MCF 10A (cell line): ENCODE measurements around the gene ALG2. TPM values are rescaled to one million over a fixed set of nuclear protein-coding genes. Genes with fewer than 3 reads are reported as not detected.
"Not testable (repeated sequence)": the region's sequence is repeated elsewhere in the genome, so short reads cannot be mapped to it uniquely, and the experiment has no call there.

Experiments
- BruUV-seq: library from RNA; stranded (reverse); fragments of 400-500 nt; replicated peaks from 2 replicates; lab custom pipeline; 2021; lab: Mats Ljungman, UMichigan
- CTCF ChIA-PET: fragments of 300-600 bp; sonication (Branson Sonifier 250); formaldehyde crosslinking; extraction: SDS; loops from one replicate; lab custom pipeline; 2021; ENCODE audit warnings: antibody characterized with exemption, inconsistent platforms; lab: Yijun Ruan, JAX
- POLR2A ChIA-PET: fragments of 300-600, 350-650 bp; sonication (Branson Sonifier 250); formaldehyde crosslinking; extraction: SDS; loops from one replicate; lab custom pipeline; 2020; ENCODE audit warnings: antibody characterized with exemption, inconsistent platforms; lab: Yijun Ruan, JAX
- DNase-seq: peaks from one replicate; pipeline ENCODE4 v3.0.0-alpha.2; 2018; ENCODE audit not compliant: unreplicated experiment
- H3K27ac Mint-ChIP-seq: one replicate; pipeline ENCODE4 v1.8.0; 2022; ENCODE audit warnings: mild to moderate bottlenecking, low read depth, mixed read lengths; ENCODE audit not compliant: unreplicated experiment
- H3K27me3 Mint-ChIP-seq: one replicate; pipeline ENCODE4 v1.8.0; 2022; ENCODE audit warnings: mixed read lengths; ENCODE audit not compliant: insufficient read depth, unreplicated experiment
- H3K36me3 Mint-ChIP-seq: one replicate; pipeline ENCODE4 v1.8.0; 2022; ENCODE audit warnings: mild to moderate bottlenecking, moderate library complexity, mixed read lengths; ENCODE audit not compliant: insufficient read depth, unreplicated experiment
- H3K4me1 Mint-ChIP-seq: one replicate; pipeline ENCODE4 v1.8.0; 2022; ENCODE audit warnings: mixed read lengths; ENCODE audit not compliant: insufficient read depth, unreplicated experiment
- H3K4me3 Mint-ChIP-seq: one replicate; pipeline ENCODE4 v1.8.0; 2022; ENCODE audit warnings: mild to moderate bottlenecking, moderate library complexity, mixed read lengths; ENCODE audit not compliant: unreplicated experiment
- H3K9me3 Mint-ChIP-seq: one replicate; pipeline ENCODE4 v1.8.0; 2022; ENCODE audit warnings: mixed read lengths; ENCODE audit not compliant: unreplicated experiment
- CTCF ChIP-seq: fragments of 200-600 bp; IDR thresholded peaks from one replicate; pipeline ENCODE4 v1.8.0; 2022; ENCODE audit warnings: antibody characterized with exemption, mild to moderate bottlenecking; ENCODE audit not compliant: unreplicated experiment
- intact Hi-C: fragments of 100-400 bp; cut with micrococcal nuclease; formaldehyde crosslinking; loops from 2 replicates; pipeline ENCODE4 v1.14.1; 2022
- total RNA-seq: library from RNA; stranded (reverse); gene quantifications from 2 replicates; pipeline ENCODE4 v1.2.3, GENCODE V29; 2022

Gene ALG2
- total RNA-seq, 1 experiment from 2014 or later = 54.7 TPM

- TF ChIP-seq CTCF = no peak
- no peak overlapping the region for H3K27ac Mint-ChIP-seq
- POLR2A ChIA-PET = interaction anchor here (0.5 kb wide), 1 partner anchor 9 kb away, joined by 3 read pairs; no protein-coding TSS in a partner anchor
- H3K9me3 Mint-ChIP-seq = no peaks in the 10 kb centered on the region
- H3K27me3 Mint-ChIP-seq = no peaks in the 10 kb centered on the region
- no TSS peak for BruUV-seq
- no peaks in the 10 kb centered on the region for H3K36me3 Mint-ChIP-seq
- H3K4me3 Mint-ChIP-seq = no peak overlapping the region
- H3K4me1 Mint-ChIP-seq = no peaks in the 10 kb centered on the region
- no peak for DNase-seq
- intact Hi-C loops = no loop called here
- CTCF ChIA-PET = interaction anchor here (0.6 to 1.3 kb wide), 2 partner anchors 12 to 47 kb away, joined by 3 to 6 read pairs; no protein-coding TSS in a partner anchor
Observed at GRCh38 chr9:99244344-99245260, 22.9 kb upstream of the ALG2 start.

GRCh38 chr9:99241106-99241505 lies 19.4 kb upstream of the ALG2 start:
- Mint-ChIP-seq H3K4me1 (no peaks in the 10 kb centered on the region), H3K27ac (no peak overlapping the region), H3K36me3 (peaks cover 6% of the 10 kb centered on the region), H3K4me3 (no peak overlapping the region), H3K9me3 (no peaks in the 10 kb centered on the region), H3K27me3 (no peaks in the 10 kb centered on the region)
- TF ChIP-seq CTCF = no peak
- DNase-seq = no peak
- POLR2A ChIA-PET = no interaction called here
- BruUV-seq = no TSS peak
- CTCF ChIA-PET = interaction anchor here (0.7 to 2.6 kb wide), 4 partner anchors 9 to 959 kb away, joined by 3 to 13 read pairs (median 4); no protein-coding TSS in a partner anchor
- intact Hi-C loops = no loop called here

GRCh38 chr9:99239341-99240060 lies 17.8 kb upstream of the ALG2 start:
- Mint-ChIP-seq H3K9me3 (no peaks in the 10 kb centered on the region), H3K4me3 (no peak overlapping the region), H3K27me3 (no peaks in the 10 kb centered on the region), H3K4me1 (no peaks in the 10 kb centered on the region), H3K36me3 (peaks cover 6% of the 10 kb centered on the region), H3K27ac (peak overlapping the region; percentile 62)
- intact Hi-C loops = no loop called here
- POLR2A ChIA-PET = no interaction called here
- TF ChIP-seq CTCF = no peak
- DNase-seq = peak; percentile 30
- CTCF ChIA-PET = interaction anchor here (0.6 to 2.6 kb wide), 3 partner anchors 8 to 668 kb away, joined by 3 to 13 read pairs (median 4); no protein-coding TSS in a partner anchor
- no TSS peak for BruUV-seq

- Mint-ChIP-seq H3K27me3 (no peaks in the 10 kb centered on the region), H3K27ac (peak overlapping the region; percentile 49), H3K36me3 (peaks cover 8% of the 10 kb centered on the region), H3K4me3 (no peak overlapping the region), H3K4me1 (no peaks in the 10 kb centered on the region), H3K9me3 (no peaks in the 10 kb centered on the region)
- no peak for TF ChIP-seq CTCF
- POLR2A ChIA-PET = interaction anchor here (0.8 kb wide), 1 partner anchor 825 kb away, joined by 3 read pairs; no protein-coding TSS in a partner anchor
- BruUV-seq = no TSS peak
- CTCF ChIA-PET = interaction anchor here (0.6 kb wide), 1 partner anchor 979 kb away, joined by 4 read pairs; no protein-coding TSS in a partner anchor
- intact Hi-C loops = no loop called here
- no peak for DNase-seq
Observed at GRCh38 chr9:99238331-99238730, 16.6 kb upstream of the ALG2 start.

GRCh38 chr9:99237849-99238248 lies 16.1 kb upstream of the ALG2 start:
- Mint-ChIP-seq H3K27ac (peak overlapping the region; percentile 49), H3K36me3 (peaks cover 13% of the 10 kb centered on the region)
- DNase-seq, BruUV-seq, H3K9me3 Mint-ChIP-seq, H3K4me3 Mint-ChIP-seq, intact Hi-C loops, H3K4me1 Mint-ChIP-seq, H3K27me3 Mint-ChIP-seq: not testable (repeated sequence)
- CTCF ChIA-PET = interaction anchor here (0.6 kb wide), 1 partner anchor 978 kb away, joined by 4 read pairs; no protein-coding TSS in a partner anchor
- POLR2A ChIA-PET = interaction anchor here (0.8 kb wide), 1 partner anchor 825 kb away, joined by 3 read pairs; no protein-coding TSS in a partner anchor
